Psoas muscle (tissue), 8 donors: ENCODE data around the gene FBXW5. TPM values are rescaled to one million over a fixed set of nuclear protein-coding genes. Genes with fewer than 3 reads are reported as not detected.

Source experiments
- ATAC-seq, 4 donors: fragments of 200-7000 bp; cut with Tn5 transposase; one replicate each; pipeline ENCODE4 v1.9.1; 2020; ENCODE audit warnings: moderate library complexity in 3 of 4, mild to moderate bottlenecking in 2 of 4
- DNase-seq, 2 donors: peaks; one replicate each; pipeline ENCODE4 v3.0.0-alpha.2; 2020
- H3K27ac ChIP-seq: fragments of 200-600 bp; one replicate; pipeline ENCODE4 v1.8.0; 2022
- H3K27me3 ChIP-seq, 3 donors: fragments of 200-600 bp in 1 of 3; one replicate each; pipeline versions ENCODE4 v1.6.1 to v1.8.0; 2013 to 2022; ENCODE audit warnings: low read length in 2 of 3, mild to moderate bottlenecking in 2 of 3, moderate library complexity in 1 of 3; ENCODE audit not compliant: insufficient read depth in 3 of 3
- H3K36me3 ChIP-seq, 2 donors: fragments of 200-600 bp in 1 of 2; one replicate each; pipeline versions ENCODE4 v1.6.1 to v1.8.0; 2013 to 2022; ENCODE audit warnings: low read depth in 1 of 2, mild to moderate bottlenecking in 1 of 2, moderate library complexity in 1 of 2; ENCODE audit not compliant: insufficient read depth in 1 of 2
- H3K4me1 ChIP-seq: fragments of 200-600 bp; one replicate; pipeline ENCODE4 v1.8.0; 2022
- H3K4me3 ChIP-seq: fragments of 200-600 bp; one replicate; pipeline ENCODE4 v1.8.0; 2022; ENCODE audit warnings: mild to moderate bottlenecking
- H3K9me3 ChIP-seq: fragments of 200-600 bp; one replicate; pipeline ENCODE4 v1.8.0; 2022
- WGBS, 3 donors: extraction: QIAGEN DNeasy Blood & Tissue Kit; methylation state at CpG; one replicate each; pipeline versions ENCODE4 v1.1.6 to v1.1.7; 2013; 5-methylcytosine and 5-hydroxymethylcytosine counted together
- intact Hi-C, 2 donors: fragments of 100-400 bp; cut with DNase I; formaldehyde crosslinking; loops; one replicate each; pipeline versions ENCODE4 v1.11.0 to v1.14.2; 2022
- polyA plus RNA-seq, 3 donors: library from polyadenylated mRNA; stranded (reverse); fragments of 200-250 nt; gene quantifications; one replicate each; pipeline ENCODE4 v1.2.3, GENCODE V29; 2013
- total RNA-seq, 4 donors: library from RNA; stranded (reverse); fragmentation: NEBNext Ultra II Directional in 2 of 4; extraction: Animal tissue kit (Norgen Biotek cat#: 25700) in 2 of 4; gene quantifications; one replicate each; pipeline versions ENCODE4 v1.2.1 to v1.2.4, GENCODE V29; 2021 to 2023
- TF ChIP-seq, protein P1 (sequence below): fragments of 200-600 bp; IDR thresholded peaks from one replicate; pipeline ENCODE4 v1.8.0; 2022; ENCODE audit warnings: antibody characterized with exemption
- donor health status: healthy with polysubstance abuse.
- donor health status: DM: no; HTN: no; CAD: no; lungs with moderate emphysema.
- donor health status: Bipolar disorder and iron deficiency.
- donor health status: healthy.
- donor health status: DM: yes; HTN: yes; CAD: no.
- donor health status: DM: no; HTN: no; CAD: no.
- donor health status: DM: no; HTN: no; CAD: no.
- donor health status: DM: yes; HTN: yes; CAD: no.

Gene FBXW5
- total and polyA plus RNA-seq, 7 donors, result 135 to 261 (median 202) TPM

DNA sequence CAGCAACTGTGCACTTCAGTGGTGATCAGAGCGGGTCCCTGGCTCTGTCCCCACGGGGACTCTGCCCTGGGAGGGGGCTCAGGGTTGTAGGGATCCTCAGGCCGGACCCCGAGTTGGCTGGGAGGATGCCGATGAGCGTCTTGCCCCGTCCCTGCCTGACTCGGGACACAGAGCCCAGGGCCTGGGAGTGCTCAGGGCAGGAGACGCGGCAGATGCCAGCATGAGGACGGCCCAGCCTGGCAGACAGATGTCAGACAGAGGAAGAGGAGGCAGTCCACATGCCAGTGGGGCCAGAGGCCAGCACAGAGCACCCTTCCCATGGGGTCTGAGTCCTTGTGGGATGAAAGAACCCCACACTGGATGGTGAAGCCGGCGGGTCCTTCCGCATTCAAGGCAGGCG, 18.8 kb upstream of the FBXW5 start:
- Histone ChIP-seq H3K4me1 (no peaks in the 10 kb centered on the region), H3K9me3 (no peaks in the 10 kb centered on the region), H3K27me3 (peaks cover 0 to 5% (median 4%) of the 10 kb centered on the region in 3 donors), H3K36me3 (no peaks in the 10 kb centered on the region), H3K27ac (no peak overlapping the region), H3K4me3 (no peak overlapping the region)
- 58 to 78% (median 61%) methylated on average over 15 of the region's 15 CpGs for WGBS, 3 donors
- ATAC-seq (no peak), DNase-seq (no peak)
- intact Hi-C loops, result no loop called here
- TF ChIP-seq, protein P1, sequence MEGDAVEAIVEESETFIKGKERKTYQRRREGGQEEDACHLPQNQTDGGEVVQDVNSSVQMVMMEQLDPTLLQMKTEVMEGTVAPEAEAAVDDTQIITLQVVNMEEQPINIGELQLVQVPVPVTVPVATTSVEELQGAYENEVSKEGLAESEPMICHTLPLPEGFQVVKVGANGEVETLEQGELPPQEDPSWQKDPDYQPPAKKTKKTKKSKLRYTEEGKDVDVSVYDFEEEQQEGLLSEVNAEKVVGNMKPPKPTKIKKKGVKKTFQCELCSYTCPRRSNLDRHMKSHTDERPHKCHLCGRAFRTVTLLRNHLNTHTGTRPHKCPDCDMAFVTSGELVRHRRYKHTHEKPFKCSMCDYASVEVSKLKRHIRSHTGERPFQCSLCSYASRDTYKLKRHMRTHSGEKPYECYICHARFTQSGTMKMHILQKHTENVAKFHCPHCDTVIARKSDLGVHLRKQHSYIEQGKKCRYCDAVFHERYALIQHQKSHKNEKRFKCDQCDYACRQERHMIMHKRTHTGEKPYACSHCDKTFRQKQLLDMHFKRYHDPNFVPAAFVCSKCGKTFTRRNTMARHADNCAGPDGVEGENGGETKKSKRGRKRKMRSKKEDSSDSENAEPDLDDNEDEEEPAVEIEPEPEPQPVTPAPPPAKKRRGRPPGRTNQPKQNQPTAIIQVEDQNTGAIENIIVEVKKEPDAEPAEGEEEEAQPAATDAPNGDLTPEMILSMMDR, result no peak

DNA sequence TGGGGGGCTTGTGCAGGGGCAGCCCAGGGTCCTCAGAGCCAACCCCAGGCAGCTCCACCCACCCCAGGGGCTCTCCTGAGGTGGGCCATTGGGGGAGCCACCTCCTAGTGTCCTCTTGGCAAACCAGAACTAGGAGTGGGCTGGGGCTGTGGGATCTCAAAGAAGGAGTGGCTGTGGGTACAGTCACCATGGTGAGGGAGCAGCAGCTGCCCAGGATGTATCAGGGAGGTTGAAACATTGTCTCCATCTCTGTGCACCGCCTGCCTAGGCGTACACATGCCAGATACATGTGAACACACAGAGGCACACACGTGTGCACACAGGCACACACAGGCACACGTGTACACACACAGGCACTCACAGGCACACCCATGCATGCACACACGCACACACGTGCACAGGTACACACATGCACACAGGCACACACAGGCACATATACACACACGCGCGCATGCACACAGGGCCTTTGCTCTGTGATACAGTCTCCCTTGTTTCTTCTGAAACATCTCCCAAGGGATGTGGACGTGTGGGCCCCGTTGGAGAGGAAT, 18.2 kb upstream of the FBXW5 start:
- intact Hi-C loops, result no loop called here
- H3K27ac ChIP-seq, result no peak overlapping the region
- H3K4me3 ChIP-seq, result no peak overlapping the region
- peaks cover 0 to 5% (median 4%) of the 10 kb centered on the region in 3 donors for H3K27me3 ChIP-seq
- H3K4me1 ChIP-seq, result no peaks in the 10 kb centered on the region
- no peaks in the 10 kb centered on the region for H3K9me3 ChIP-seq
- DNase-seq (no peak), ATAC-seq (no peak)
- 76 to 85% (median 81%) methylated on average over 11 of the region's 11 CpGs for WGBS, 3 donors
- no peaks in the 10 kb centered on the region for H3K36me3 ChIP-seq
- TF ChIP-seq, protein P1, result no peak

DNA sequence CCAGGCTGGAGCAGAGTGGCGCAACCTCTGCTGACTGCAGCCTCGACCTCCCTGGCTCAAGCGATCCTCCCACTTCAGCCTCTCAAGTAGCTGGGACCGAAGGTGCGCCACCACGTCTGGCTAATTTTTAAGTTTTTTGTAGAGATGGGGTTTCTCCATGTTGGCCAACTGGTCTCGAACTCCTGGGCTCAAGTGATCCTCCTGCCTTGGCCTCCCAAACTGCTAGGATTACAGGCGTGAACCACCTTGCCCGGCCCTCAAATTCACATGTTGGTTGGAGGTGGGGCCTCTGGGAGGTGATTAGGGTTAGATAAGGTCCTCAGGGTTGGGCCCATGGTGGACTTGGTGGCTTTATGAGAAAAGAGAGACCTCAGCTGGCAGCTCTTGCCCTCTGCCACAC, 17.6 kb upstream of the FBXW5 start:
- Histone ChIP-seq H3K9me3 (no peaks in the 10 kb centered on the region), H3K4me1 (no peaks in the 10 kb centered on the region), H3K27ac (no peak overlapping the region), H3K4me3 (no peak overlapping the region), H3K36me3 (no peaks in the 10 kb centered on the region), H3K27me3 (peaks cover 0 to 5% (median 4%) of the 10 kb centered on the region in 3 donors)
- DNase-seq (no peak), ATAC-seq (no peak)
- TF ChIP-seq, protein P1, result no peak
- intact Hi-C loops, result no loop called here
- WGBS, 3 donors, result 94 to 96% (median 95%) methylated on average over 9 of the region's 9 CpGs

DNA sequence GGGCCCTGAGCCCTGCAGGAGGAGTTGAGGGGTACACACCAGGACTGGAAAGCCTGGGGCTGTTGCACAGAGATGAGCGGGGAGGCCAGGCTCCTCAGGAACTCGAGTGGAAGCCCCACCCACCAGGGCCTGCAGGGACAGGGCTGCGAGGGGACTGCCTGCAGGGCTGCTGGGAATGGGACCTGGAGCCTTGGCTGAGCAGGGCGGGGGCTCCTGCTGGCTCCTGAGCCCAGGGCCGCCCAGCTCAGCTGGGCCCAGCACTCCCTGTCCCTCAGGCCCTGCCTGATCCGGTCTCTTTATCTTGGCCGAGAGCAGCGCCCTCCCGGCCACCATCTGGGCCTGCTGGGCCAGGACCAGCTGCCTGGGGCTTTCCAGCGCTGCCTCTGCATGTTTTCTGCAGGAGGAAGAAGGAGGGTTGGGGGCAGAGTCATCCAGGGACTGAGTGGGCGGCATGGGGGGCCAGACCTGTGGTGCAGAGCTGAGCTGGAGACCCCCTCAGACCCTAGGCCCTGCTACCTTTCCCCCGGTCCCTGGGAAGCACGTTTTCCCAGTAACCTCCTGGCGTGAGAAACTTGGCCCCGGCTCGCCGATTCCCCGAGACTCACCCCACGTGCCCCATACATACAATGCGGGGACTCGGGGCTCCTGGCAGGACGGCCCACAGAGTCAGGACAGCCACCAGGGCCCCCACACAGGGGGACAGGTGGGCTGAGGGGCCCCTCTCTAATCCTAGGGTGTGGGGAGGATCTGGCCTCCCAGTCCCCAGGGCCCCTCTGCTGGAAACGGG, 16.9 kb upstream of the FBXW5 start:
- WGBS, 3 donors, result 42 to 60% (median 52%) methylated on average over 20 to 23 of the region's 23 CpGs
- Histone ChIP-seq H3K27me3 (peaks cover 0 to 5% (median 4%) of the 10 kb centered on the region in 3 donors), H3K4me1 (no peaks in the 10 kb centered on the region), H3K36me3 (no peaks in the 10 kb centered on the region), H3K9me3 (no peaks in the 10 kb centered on the region), H3K27ac (no peak overlapping the region), H3K4me3 (no peak overlapping the region)
- TF ChIP-seq, protein P1, result no peak
- no peak for DNase-seq
- ATAC-seq, result peak in 3 of 4 donors; percentile 40 to 56 (median 46)
- intact Hi-C loops, result no loop called here
